Fibroblast of peridontal ligament (primary cell): ENCODE measurements around the gene DIS3L2.
"Not testable (repeated sequence)": the region's sequence is repeated elsewhere in the genome, so short reads cannot be mapped to it uniquely, and the experiment has no call there.

Source experiments
- DNase-seq: peaks from one replicate; pipeline ENCODE4 v3.0.0-alpha.2; 2010; ENCODE audit errors: extremely low read depth

The DIS3L2 gene

DNA sequence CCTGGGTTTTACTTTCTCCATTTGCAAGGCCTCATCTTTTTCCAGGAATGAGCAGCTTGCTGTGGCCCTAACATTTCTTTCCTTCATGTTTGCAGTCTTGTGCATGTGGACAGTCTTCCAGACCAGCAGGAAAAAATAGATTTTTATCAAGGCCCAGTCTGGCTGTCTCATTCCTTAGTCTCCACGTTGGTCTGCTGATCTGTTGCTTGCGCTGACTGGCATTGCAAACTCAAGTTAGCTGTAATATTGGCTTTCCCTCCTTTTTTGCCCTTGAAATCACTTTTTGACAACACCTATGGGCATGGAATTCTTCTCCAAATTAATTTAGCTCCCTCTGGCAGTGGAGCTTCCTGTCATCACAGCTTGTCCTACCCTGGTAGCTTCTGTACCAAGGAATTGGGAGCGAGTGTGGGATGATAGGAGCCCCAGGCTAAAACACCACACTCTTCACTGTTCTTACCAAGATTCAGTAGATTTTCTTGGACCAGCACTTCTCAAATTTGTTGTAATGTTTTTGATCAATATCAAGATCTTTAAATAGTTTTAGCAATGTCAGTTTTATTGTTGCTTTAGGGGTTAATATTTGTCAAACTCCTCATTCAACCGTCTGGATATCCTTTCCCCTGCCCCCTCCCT, 48.2 kb downstream of the DIS3L2 start:
- no peak for DNase-seq

DNA sequence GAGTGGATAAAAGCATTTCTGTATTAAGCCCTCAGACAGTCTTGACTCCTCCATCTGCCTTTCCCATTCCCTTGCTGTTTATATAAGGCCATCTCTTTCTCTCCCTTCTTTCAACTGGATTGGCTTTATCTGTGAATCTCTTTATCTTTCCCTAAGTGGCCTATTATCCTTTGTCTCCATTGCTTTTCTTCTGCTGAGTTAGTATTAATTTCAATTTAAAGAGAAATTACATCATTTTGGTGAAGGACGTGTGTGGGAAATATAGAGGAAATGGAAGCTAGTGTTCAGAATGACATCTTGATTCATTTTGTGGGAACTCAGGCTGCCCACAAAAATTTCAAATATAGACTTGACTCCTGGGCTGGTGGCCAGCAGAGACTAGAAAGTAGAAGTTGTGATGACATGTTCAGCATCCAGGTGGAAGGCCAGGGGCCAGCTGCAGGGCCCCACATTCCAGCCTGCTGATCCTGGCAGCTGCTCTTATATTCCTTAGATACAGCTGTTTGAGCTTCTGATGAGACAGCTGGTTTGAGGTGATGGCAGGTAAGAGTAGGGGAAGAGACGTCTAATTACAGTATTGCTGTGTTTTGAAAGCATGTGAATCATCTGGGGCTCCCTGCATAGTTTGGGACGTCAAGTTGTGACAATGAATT, 52.3 kb downstream of the DIS3L2 start:
- peak; percentile 95 for DNase-seq

DNA sequence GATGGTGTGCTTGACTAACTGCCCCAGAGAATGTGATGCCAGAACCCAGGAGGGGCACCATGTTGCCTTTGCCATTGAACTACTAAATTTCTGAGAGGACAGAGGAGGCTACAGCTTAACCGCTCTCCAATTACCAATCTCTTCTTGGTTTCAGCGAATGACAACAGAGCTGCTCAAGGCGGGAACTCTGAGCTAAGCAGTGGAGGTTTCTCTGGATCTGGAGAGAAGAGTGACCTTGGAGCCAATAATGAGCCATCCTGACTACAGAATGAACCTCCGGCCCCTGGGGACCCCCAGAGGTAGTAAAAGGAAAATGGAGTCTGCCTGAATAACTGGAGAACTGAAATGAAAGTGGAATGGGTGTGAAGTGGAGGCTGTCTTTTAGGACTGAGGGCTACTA, 53.2 kb downstream of the DIS3L2 start:
- no peak for DNase-seq

DNA sequence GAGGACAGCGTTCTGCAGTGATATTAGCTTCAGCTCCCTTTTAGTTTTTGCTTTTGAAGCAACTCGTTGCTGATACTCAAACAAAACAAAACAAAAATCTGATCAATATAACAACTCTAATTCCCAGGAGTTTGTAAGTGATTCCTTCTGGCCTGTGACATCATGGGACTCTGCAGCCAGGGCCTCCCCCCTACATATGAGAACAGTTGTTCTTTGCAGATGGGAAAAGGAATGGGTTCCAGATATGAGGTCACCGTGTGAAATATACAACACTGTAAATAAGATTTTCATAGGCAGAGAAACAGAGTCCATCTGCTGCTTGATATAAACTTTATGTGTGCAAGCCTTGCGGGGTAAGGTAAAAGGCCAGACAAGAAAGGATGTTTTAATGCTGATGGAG, 56.7 kb downstream of the DIS3L2 start:
- DNase-seq: peak; percentile 19

DNA sequence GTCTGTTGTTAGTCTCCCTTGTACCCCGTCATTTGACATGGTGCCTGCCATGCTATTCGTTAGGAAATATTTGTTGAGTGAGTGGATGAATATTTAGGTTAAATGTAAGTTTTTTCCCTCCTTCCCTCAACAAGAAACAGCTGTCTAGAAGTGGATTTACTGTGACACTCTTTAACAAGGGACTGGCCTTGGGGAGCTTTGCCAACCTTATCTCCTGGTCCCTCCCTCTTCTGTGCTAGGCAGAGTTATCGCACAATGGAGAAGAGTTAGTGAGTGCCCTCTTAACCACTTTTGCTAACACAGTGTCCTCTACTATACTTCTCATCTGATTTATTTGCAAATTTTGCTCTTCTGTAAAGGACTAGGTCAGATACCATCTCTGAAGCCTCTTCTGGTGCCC, 61.2 kb downstream of the DIS3L2 start:
- no peak for DNase-seq

DNA sequence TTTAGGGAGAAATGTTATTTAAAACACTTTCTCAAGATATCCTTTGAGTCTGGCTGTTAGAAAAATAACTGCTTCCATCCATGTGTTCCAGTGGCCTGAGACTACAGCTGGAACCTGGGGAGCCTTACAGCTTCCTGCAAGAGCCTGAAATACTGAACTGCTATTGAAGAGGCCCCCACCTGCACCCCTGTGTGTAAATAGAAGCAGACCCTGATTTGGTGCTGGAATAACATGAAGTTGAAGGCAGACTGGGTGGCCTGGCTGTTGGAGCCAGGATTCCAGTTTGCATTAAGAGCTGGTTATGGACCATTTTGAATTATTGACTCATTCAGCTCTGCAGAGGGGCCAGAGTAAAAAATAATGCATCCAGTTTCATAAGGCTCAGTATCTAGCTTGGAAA, 61.9 kb downstream of the DIS3L2 start:
- no peak for DNase-seq

DNA sequence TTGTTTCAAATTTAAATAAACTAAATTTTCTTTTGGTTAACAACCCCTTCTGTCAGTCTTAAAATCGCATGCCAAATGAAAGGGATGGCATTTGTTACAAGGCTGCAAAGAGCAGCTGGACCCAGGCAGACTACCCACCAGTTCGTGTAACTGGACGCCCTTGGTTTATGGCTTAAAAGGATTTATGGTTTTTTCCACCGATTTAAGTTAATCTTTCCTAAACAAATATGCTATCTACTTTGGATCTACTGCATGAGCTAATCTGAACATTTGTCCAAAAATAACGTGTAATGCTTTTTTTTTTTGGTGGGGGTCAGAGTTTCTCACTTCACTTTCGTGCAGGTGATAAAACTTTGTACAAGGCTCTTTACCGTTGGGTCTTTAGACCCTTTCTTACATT, 62.9 kb downstream of the DIS3L2 start:
- DNase-seq: no peak

DNA sequence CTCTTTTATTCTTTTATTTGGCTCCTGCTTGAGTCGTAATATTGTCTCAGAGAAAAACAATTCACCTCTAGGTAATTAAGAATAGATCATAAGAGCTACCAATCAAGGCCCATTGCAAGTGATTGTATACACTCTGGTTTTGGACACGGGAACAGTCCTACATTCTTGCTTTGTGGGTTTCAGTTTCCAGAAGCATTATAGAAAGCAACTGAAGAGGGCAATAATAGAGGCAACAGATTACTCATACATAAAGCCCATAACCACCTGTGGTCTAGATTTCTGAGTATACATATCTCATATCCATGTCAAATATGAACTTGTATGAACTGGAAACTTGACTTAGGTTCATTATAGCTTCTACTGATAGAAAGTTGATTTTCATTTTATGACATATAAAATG, 65.4 kb downstream of the DIS3L2 start:
- DNase-seq: no peak

DNA sequence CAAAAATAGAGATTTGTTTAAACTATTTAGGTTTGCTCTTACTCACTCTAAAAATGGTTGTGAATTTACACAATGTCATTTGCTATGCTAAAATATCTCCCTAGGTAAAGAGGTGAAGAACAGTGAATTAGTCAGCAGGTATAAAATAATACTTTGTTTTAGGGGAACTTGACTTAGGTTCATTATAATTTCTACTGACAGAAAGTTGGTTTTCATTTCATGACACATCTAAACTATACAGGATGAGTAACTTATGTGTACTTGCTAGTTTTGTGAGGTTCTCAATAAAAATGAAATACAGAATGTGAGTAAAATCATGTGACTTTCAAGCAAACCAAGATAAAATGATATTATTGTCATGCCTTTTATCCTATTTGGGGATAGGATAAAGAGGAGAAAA, 66.0 kb downstream of the DIS3L2 start:
- no peak for DNase-seq

DNA sequence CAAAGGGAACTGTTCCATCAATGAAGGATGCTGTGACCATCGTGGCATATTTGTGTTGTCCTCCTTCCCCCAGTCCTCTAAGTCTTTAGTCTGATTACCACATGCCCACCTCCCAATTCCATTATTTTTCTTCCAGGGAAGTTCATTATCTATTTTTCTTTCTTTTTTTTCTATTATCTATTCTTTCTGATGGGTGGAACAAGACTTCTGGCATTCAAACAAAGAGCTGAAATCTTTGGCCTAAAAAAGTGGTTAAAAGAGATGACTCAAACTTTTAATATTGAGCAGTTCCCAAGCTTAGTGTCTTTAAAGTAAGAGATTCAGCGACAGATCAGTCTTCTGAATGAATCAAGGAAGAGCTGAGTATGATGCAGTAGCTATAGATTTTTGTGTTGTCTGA, 66.6 kb downstream of the DIS3L2 start:
- no peak for DNase-seq

DNA sequence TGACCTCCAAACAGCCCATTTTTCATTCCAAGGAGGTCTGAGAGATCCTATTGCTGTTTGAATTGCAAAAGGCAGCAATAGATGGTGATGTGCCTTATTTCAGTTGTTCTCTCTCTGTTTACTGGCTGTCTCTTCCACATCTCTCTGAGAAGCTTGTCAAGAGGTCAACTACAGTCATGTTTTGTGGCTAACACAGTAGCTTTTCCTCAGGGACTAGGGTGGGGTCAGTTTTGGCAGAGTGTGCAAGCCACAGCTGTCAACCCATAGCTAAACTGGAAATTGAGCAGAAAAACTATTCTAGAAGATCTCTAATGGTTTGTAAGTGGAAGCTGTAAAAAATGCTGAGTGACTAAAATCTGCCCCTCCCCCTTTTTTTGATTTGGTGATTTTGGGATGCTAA, 67.1 kb downstream of the DIS3L2 start:
- peak; percentile 79 for DNase-seq

DNA sequence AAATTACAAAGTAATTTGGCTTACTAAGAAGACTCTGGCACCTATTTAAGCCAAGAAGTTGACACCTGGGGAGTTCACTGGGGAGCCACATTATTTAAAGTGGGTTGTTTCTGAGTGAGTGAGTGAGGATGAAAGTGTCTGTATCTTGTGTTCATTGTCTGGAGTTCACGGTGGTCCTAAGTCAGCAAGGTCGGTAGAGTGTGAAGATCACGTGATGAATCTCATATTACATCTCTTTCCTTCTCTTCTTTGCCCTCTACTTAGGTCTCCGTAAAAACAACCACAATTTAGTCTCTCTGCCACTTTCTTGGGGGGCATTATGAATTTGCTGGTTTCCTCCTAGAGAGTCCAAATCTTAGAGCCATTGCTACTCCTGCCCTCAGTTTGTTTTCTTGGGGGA, 67.8 kb downstream of the DIS3L2 start:
- no peak for DNase-seq

DNA sequence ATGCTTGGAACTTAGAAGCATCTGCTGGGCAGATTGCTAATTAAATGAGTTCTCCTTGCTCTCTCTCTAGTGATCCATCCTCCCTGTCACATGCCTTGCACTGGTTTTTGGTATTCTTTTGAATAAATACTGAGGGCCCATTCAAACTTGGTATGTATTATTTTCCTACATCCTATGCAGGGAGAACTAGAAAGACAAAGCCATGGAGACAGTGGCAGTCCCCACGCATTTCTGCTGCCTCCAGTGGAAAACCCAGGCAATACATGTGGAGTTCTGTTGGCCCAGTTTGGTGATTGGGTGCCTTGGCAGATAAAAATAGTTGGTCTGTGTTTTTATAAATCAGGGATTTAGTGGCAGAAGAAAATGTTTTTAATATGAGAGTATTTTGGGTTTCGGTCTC, 68.7 kb downstream of the DIS3L2 start:
- DNase-seq: no peak

DNA sequence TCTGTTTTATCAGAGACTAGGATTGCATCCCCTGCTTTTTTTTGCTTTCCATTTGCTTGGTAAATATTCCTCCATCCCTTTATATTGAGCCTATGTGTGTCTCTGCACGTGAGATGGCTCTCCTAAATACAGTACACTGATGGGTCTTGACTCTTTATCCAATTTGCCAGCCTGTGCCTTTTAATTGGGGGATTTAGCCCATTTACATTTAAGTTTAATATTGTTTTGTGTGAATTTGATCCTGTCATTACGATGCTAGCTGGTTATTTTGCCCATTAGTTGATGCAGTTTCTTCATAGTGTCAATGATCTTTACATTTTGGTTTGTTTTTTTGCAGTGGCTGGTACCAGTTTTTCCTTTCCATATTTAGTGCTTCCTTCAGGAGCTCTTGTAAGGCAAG, 73.8 kb downstream of the DIS3L2 start:
- not testable (repeated sequence) for DNase-seq

DNA sequence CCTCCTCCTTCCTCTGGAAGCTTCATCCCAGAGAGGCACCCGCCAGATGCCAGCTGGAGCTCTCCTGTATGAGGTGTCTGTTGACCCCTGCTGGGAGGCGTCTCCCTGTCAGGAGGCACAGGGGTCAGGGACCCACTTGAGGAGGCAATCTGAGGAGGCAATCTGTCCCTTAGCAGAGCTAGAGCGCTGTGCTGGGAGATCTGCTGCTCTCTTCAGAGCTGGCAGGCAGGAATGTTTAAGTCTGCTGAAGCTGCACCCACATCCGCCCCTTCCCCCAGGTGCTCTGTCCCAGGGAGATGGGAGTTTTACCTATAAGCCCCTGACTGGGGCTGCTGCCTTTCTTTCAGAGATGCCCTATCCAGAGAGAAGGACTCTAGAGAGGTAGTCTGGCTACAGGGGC, 75.4 kb downstream of the DIS3L2 start:
- DNase-seq: not testable (repeated sequence)

DNA sequence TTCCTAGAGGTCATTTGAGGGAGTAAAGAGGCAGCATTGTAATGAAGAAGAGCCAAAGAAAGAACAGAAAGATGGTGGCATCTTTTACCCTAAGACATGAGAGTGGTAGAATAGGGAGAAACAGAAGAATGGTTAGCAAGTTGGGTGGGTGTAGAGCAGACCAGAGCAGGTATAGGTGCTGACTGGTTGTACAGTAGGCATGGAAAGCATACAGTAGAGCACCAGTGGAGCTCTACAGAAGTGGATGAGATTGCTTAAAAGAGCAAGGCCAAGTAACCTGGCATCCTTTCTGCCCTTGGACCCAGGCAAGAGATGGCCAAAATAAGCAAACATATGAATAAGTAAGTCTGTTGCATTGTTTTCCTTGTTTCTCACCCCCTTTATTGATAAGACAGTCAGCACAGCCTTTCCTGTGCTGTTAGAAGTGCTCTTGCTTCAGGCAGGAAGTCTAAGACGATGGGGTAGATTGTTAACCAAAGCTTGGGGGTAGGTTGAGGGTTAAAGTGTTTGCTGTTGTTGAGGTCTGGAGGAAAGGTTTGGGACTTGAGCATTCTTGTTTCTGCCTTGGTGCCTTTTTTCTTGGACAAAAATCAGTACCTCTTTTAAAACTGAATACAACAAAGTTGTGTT, 76.9 kb downstream of the DIS3L2 start:
- no peak for DNase-seq

DNA sequence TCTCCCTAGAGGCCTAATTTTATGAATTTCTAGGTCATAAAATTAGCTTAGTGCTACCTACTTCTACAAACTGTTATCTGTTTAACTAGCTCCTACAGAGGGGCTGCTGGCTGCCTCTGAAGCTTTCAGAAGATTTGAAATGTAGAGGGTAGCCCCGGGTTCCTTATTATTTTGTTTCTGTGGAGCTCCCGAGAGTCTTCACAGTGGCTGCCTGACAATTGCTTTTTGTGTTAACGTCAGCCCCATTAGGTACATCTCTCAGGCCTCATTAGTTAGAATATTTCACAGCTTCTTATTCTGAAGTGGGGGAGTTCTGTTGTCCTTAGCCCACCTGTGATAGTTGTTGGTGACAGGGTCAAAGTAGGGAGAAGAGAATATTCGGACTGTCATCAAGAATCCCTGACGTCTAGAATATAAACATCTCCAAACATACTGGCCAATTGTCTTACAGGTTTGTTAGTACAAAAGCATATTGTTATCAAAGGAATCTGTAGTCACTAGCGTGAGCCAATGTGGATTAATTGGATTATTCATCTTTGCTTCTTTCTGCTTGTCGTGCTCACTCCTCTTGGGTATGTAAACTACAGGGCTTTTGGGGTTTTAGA, 77.5 kb downstream of the DIS3L2 start:
- DNase-seq: no peak

DNA sequence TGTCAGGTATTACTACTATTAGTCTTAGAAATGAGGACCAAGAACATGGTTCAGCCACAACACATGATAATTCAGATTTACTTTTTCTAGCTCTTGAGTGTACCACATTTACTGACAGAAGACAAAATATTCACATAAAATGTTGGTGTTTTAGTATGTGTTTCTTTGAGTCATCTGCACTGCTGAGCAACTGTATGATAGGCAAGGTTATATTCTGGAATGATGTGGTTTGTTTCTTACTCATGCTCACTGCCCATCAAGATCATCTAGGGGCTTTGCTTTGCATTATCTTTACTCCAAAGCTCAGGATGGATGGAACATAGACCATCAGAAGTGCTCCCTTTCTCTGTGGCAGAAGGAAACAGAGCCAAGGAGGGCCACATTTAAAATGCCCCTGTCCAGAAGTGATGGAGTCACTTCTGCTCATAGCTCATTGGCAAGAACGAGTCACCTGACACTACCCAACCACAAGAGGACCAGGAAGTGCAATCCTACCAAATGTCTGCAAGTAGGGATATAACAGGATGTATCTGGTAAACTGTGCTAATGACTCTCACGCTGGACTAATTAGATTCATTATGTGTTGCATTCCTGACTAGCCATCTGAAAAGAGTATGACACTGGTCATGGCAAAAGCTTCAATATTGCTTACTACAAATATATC, 81.5 kb downstream of the DIS3L2 start:
- DNase-seq: peak; percentile 5

DNA sequence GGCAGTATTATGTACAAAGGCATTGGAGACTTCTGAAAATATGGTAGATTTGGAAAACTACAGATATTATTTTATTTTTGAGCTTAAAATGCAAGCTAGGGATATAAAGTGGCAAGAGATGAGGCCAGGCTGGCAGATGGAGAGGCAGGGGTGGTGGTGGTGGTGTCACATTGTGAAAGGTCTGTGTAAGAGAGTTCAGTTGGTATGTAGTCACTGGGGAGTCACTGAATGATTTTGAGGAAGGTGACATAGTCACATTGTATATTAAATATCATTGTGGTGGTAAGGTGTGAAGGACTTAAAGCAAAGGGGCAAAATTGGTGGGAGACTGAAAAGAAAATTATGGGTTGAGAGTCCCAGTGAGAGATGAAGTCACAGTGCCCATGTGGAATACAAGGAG, 82.5 kb downstream of the DIS3L2 start:
- no peak for DNase-seq

DNA sequence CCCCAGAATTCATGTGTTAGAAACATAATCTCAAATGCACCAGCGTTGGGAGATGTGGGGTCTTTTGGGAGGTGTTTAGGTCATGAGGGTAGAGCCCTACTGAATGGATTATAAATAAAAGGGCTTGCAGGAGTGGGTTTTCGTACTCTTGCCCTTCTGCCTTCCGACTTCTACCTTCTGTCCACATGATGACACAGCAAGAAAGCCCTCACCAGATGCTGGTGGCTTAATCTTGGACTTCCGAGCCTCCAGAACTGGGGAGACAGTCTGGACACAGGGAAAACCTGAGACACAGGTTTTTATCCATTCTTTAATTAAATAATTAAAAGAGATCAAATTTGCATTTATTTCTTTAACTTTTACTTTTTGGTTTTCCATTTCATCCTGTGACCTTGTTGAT, 87.8 kb downstream of the DIS3L2 start:
- no peak for DNase-seq

DNA sequence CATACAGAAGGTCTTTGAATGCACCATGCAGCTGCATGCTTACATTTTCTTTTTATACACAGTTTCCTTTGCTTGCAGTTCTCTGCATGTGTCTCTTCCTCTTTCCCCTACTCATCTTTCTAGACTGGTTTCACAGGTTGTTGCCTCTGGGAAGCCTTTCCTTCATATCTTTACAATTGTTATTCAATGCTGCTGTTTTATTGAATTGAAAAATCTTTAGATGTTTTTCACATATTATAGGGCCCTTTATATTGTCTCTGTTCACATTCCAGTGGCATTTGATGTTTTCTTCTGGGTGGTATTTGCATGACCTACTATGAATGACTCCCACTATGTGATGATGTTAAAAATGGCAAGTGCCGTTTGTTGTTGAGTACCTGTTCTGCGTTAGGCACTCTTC, 91.1 kb downstream of the DIS3L2 start:
- DNase-seq: no peak

DNA sequence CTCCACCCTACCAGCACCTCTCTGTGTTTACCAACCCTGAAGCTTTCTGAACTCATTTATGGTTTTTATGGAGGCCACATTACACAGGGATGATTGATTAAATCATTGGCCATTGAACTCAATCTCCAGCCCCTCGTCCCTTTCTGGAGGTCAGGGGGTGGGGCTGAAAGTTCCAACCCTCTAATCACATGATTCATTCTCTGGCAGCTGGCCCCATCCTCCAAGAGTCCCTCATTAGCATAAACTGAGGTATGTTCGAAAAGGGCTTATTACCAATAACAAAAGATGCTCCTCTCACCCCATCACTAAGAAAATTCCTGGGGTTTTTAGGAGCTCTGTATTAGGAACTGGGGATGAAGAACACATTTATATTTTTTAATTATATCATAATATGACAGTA, 92.3 kb downstream of the DIS3L2 start:
- DNase-seq: no peak
